PC-3 (cell line): ENCODE measurements around the gene MCU.

Experiments
- CTCF ChIP-seq: fragments of 300-600 bp; sonication (generic); conservative IDR thresholded peaks from 2 replicates; pipeline ENCODE4 v1.5.1; 2017; ENCODE audit warnings: antibody characterized with exemption, low read depth, mild to moderate bottlenecking, low read length
- EZH2 ChIP-seq: fragments of 300-600 bp; sonication (generic); IDR thresholded peaks from one replicate; pipeline ENCODE4 v1.6.1; 2017; ENCODE audit warnings: antibody characterized with exemption, mild to moderate bottlenecking, low read length; ENCODE audit not compliant: unreplicated experiment
- EZH2phosphoT487 ChIP-seq: fragments of 300-600 bp; sonication (generic); IDR thresholded peaks from 2 replicates; pipeline ENCODE4 v1.6.1; 2018; ENCODE audit warnings: mild to moderate bottlenecking, antibody characterized with exemption, low read length, borderline replicate concordance

- TF ChIP-seq CTCF = no peak
- no peak for TF ChIP-seq EZH2
- TF ChIP-seq EZH2phosphoT487 = no peak
These were observed 80.1 kb downstream of the MCU start for GRCh38 chr10:72772031-72772430.
